H1 (cell line): ENCODE data around the gene CAPZA2.

ENCODE experiments used
- ASH2L ChIP-seq: fragments of 200-600, 300-600 bp; sonication (generic); IDR thresholded peaks from one replicate; pipeline ENCODE4 v1.7.1; 2017; ENCODE audit warnings: low read length
- EP300 ChIP-seq, 2 experiments: IDR thresholded peaks; 1 replicate in 1 of 2; 2 replicates in 1 of 2; pipeline ENCODE4 v1.6.1; 2011 to 2012; ENCODE audit warnings: low read depth in 2 of 2, low read length in 2 of 2, mild to moderate bottlenecking in 2 of 2, borderline replicate concordance in 1 of 2, inconsistent platforms in 1 of 2, moderate library complexity in 1 of 2
- EZH2 ChIP-seq: fragments of 200-600 bp; sonication (generic); IDR thresholded peaks from 2 replicates; pipeline ENCODE4 v1.7.1; 2012; ENCODE audit warnings: low read depth, mild to moderate bottlenecking, moderate library complexity, low read length, inconsistent platforms; ENCODE audit not compliant: severe bottlenecking
- POLR2AphosphoS5 ChIP-seq: IDR thresholded peaks from 2 replicates; pipeline ENCODE4 v1.6.1; 2011; ENCODE audit warnings: low read depth, low read length
- RFX5 ChIP-seq: IDR thresholded peaks from 2 replicates; pipeline ENCODE4 v1.6.1; 2011; ENCODE audit warnings: low read depth, low read length, improper control_type of control experiment, borderline replicate concordance
- TAF7 ChIP-seq: optimal IDR thresholded peaks from 2 replicates; pipeline ENCODE3; 2011; ENCODE audit warnings: low read depth, mild to moderate bottlenecking, inconsistent platforms, low read length, moderate library complexity, borderline replicate concordance
- ZNF274 ChIP-seq: IDR thresholded peaks from 2 replicates; pipeline ENCODE4 v1.7.0; 2012; ENCODE audit warnings: low read length, borderline replicate concordance; ENCODE audit errors: extremely low read depth
- TF ChIP-seq, protein P1 (sequence below): IDR thresholded peaks from 2 replicates; pipeline ENCODE4 v1.6.1; 2011; ENCODE audit warnings: low read length, improper control_type of control experiment

DNA sequence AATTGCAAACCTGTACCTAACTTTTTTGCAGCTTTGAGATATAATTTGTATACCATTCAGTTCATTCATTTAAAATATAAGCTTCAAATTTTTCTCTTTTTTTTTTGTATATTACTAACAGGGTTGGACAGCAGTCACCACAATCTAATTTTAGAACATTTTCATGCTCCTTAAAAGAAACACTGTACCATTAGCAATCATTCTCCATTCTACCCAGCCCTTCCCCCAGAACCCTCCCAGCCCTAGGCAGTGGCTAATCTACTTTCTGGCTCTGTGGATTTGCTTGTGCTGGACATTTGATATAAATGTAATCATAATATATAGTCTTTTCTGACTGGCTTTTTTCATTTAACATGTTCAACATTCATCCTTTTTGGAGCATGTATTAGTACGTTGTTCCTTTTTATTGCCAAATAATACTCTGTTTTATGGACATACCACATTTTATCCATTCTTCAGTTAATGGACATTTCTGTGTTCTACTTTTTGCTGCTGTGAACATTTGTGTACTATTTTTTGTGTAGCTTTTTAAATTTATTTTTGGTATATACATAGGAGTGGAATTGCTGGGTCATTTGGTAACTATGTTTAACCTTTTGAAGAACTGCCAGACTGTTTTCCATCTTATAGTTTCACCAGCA lies 50.0 kb downstream of the CAPZA2 start:
- TF ChIP-seq POLR2AphosphoS5 (no peak), ASH2L (no peak), TAF7 (no peak), RFX5 (no peak), EP300 (IDR thresholded peaks at IDR 0.05; ENCODE audit: borderline replicate concordance in 1 of 2, low read depth in 2 of 2, low read length in 2 of 2) (no peak), EZH2 (no peak), ZNF274 (no peak)
- TF ChIP-seq, protein P1, sequence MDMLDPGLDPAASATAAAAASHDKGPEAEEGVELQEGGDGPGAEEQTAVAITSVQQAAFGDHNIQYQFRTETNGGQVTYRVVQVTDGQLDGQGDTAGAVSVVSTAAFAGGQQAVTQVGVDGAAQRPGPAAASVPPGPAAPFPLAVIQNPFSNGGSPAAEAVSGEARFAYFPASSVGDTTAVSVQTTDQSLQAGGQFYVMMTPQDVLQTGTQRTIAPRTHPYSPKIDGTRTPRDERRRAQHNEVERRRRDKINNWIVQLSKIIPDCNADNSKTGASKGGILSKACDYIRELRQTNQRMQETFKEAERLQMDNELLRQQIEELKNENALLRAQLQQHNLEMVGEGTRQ = no peak
